Gastrocnemius medialis (tissue), 4 donors: ENCODE measurements around the gene PPARA.

Experiments
- POLR2A ChIP-seq, 2 donors: fragments of 450-650 bp; IDR thresholded peaks; one replicate each; pipeline ENCODE4 v1.6.1; 2017; ENCODE audit warnings: antibody characterized with exemption in 2 of 2, mild to moderate bottlenecking in 2 of 2, moderate library complexity in 2 of 2
- TF ChIP-seq, protein P1 (sequence below), 5 experiments: fragments of 450-650 bp in 3 of 5; fragments of 200-600 bp in 2 of 5; sonication (generic) in 2 of 5; IDR thresholded peaks in 4 of 5; conservative IDR thresholded peaks in 1 of 5; 1 replicate in 4 of 5; 2 replicates in 1 of 5; pipeline ENCODE4 v1.5.1; 2016 to 2019; ENCODE audit warnings: antibody characterized with exemption in 5 of 5, mild to moderate bottlenecking in 3 of 5, moderate library complexity in 3 of 5

DNA sequence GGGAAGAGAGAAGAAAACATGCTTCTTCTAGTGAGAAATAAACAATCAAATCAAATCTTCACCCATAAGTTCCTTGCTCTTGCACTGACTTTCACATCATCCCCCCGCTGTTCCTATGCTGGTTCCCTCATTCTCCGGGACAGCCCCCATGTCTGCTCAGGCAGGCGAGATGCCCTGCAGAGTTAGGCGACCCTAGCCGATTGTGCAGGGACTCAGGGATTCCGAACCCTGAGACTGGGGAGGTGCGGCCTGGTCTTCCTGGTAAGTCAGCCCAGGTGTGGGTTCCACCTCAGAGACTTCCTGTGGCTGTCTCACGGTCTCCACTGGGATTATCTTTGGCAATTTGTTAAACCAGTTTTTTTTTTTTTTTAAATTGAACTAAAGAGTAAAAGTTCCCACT, 124.1 kb downstream of the PPARA start:
- TF ChIP-seq, protein P1, sequence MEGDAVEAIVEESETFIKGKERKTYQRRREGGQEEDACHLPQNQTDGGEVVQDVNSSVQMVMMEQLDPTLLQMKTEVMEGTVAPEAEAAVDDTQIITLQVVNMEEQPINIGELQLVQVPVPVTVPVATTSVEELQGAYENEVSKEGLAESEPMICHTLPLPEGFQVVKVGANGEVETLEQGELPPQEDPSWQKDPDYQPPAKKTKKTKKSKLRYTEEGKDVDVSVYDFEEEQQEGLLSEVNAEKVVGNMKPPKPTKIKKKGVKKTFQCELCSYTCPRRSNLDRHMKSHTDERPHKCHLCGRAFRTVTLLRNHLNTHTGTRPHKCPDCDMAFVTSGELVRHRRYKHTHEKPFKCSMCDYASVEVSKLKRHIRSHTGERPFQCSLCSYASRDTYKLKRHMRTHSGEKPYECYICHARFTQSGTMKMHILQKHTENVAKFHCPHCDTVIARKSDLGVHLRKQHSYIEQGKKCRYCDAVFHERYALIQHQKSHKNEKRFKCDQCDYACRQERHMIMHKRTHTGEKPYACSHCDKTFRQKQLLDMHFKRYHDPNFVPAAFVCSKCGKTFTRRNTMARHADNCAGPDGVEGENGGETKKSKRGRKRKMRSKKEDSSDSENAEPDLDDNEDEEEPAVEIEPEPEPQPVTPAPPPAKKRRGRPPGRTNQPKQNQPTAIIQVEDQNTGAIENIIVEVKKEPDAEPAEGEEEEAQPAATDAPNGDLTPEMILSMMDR (IDR thresholded peaks at IDR 0.05 in 4 of 5, conservative IDR thresholded peaks at IDR 0.05 in 1 of 5) = no peak
- no peak for TF ChIP-seq POLR2A (IDR thresholded peaks at IDR 0.05)
